Spleen (tissue), 11 donors: ENCODE data around the gene ACOX2. TPM values are rescaled to one million over a fixed set of nuclear protein-coding genes. Genes with fewer than 3 reads are reported as not detected.

Source experiments
- DNase-seq: peaks from one replicate; pipeline ENCODE4 v3.0.0-alpha.2; 2020
- H3K27ac ChIP-seq, 8 donors: fragments of 200-600 bp; sonication (generic) in 7 of 8; 1 replicate in 4 of 8; 2 replicates in 4 of 8; pipeline versions ENCODE4 v1.5.0 to v1.8.0; 2016 to 2021; ENCODE audit warnings: inconsistent platforms in 4 of 8, mild to moderate bottlenecking in 4 of 8, moderate library complexity in 1 of 8
- H3K27me3 ChIP-seq, 7 donors: fragments of 200-600 bp; sonication (generic) in 6 of 7; replicated peaks in 1 of 7; 1 replicate in 4 of 7; 2 replicates in 3 of 7; pipeline versions ENCODE4 v1.5.0 to v1.8.0; 2016 to 2021; ENCODE audit warnings: inconsistent platforms in 3 of 7, mild to moderate bottlenecking in 1 of 7
- H3K36me3 ChIP-seq, 6 donors: fragments of 200-600 bp; sonication (generic) in 5 of 6; 1 replicate in 4 of 6; 2 replicates in 2 of 6; pipeline versions ENCODE4 v1.5.0 to v1.8.0; 2016 to 2021; ENCODE audit warnings: inconsistent platforms in 2 of 6
- H3K4me1 ChIP-seq, 6 donors: fragments of 200-600 bp; sonication (generic) in 5 of 6; 1 replicate in 3 of 6; 2 replicates in 3 of 6; pipeline versions ENCODE4 v1.5.0 to v1.8.0; 2016 to 2021; ENCODE audit warnings: inconsistent platforms in 3 of 6
- H3K4me3 ChIP-seq, 8 donors: fragments of 200-600 bp; sonication (generic) in 7 of 8; 1 replicate in 4 of 8; 2 replicates in 4 of 8; pipeline versions ENCODE4 v1.5.0 to v1.8.0; 2016 to 2021; ENCODE audit warnings: inconsistent platforms in 4 of 8, mild to moderate bottlenecking in 4 of 8, moderate library complexity in 2 of 8
- H3K9me3 ChIP-seq, 8 donors: fragments of 200-600 bp; sonication (generic) in 7 of 8; 1 replicate in 4 of 8; 2 replicates in 4 of 8; pipeline versions ENCODE4 v1.5.0 to v1.8.0; 2016 to 2021; ENCODE audit warnings: inconsistent platforms in 4 of 8
- CTCF ChIP-seq, 11 experiments: fragments of 200-600 bp in 7 of 11; fragments of 450-650 bp in 4 of 11; sonication (generic) in 4 of 11; IDR thresholded peaks in 8 of 11; conservative IDR thresholded peaks in 3 of 11; 1 replicate in 7 of 11; 2 replicates in 4 of 11; pipeline versions ENCODE4 v1.4.0 to v1.8.0; 2016 to 2021; ENCODE audit warnings: antibody characterized with exemption in 11 of 11, inconsistent platforms in 4 of 11, mild to moderate bottlenecking in 1 of 11
- POLR2A ChIP-seq, 3 donors: fragments of 450-650 bp; IDR thresholded peaks; one replicate each; pipeline ENCODE4 v1.5.1; 2017; ENCODE audit warnings: antibody characterized with exemption in 3 of 3, mild to moderate bottlenecking in 1 of 3
- POLR2AphosphoS5 ChIP-seq, 3 donors: sonication (generic); formaldehyde crosslinking; IDR thresholded peaks; one replicate each; pipeline ENCODE4 v1.5.1; 2017; ENCODE audit warnings: antibody characterized with exemption in 3 of 3
- WGBS, 5 donors: extraction: QIAGEN DNeasy Blood & Tissue Kit in 3 of 5; methylation state at CpG; one replicate each; pipeline versions ENCODE4 v1.1.5 to v1.1.7; 2013 to 2018; 5-methylcytosine and 5-hydroxymethylcytosine counted together
- intact Hi-C: fragments of 100-400 bp; cut with DNase I; formaldehyde crosslinking; loops from one replicate; pipeline ENCODE4 v1.15.0; 2023; ENCODE audit warnings: low total_unique reads
- polyA plus RNA-seq, 3 donors: library from polyadenylated mRNA; stranded (reverse); fragments of 200-250 nt; gene quantifications; one replicate each; pipeline ENCODE4 v1.2.1, GENCODE V29; 2013
- total RNA-seq, 7 donors: library from RNA; depleted of rRNA in 3 of 7; stranded (reverse); fragments of >200 nt in 3 of 7; fragmentation: NEBNext Ultra II Directional in 4 of 7; extraction: Animal tissue kit (Norgen Biotek cat#: 25700) in 4 of 7; gene quantifications; one replicate each; pipeline versions ENCODE4 v1.1.0 to v1.2.1, GENCODE V29; 2016 to 2021
- donor health status: healthy with polysubstance abuse.
- donor health status: DM: no; HTN: no; CAD: no; lungs with moderate emphysema.
- donor health status: DM: no; HTN: no; CAD: no.
- donor health status: Bipolar disorder and iron deficiency.
- donor health status: healthy.
- donor health status: DM: no; HTN: no; CAD: no.
- donor health status: DM: yes; HTN: yes; CAD: no.

Gene ACOX2
- total and polyA plus RNA-seq, 10 donors: 1.3 to 11.5 (median 5.0) TPM

GRCh38 chr3:58531956-58532355 is 5.0 kb downstream of the ACOX2 start:
- H3K4me3 ChIP-seq: no peak overlapping the region
- no peak for DNase-seq
- no peak overlapping the region for H3K27ac ChIP-seq
- intact Hi-C loops: loop anchor here (10.0 kb wide), 2 partner anchors 67 to 207 kb away; no protein-coding TSS in a partner anchor
- peaks cover 0 to 30% (median 8%) of the 10 kb centered on the region in 6 donors for H3K4me1 ChIP-seq
- 78 to 92% (median 83%) methylated on average over 2 of the region's 2 CpGs for WGBS, 5 donors
- no peaks in the 10 kb centered on the region for H3K27me3 ChIP-seq
- H3K9me3 ChIP-seq: no peaks in the 10 kb centered on the region
- H3K36me3 ChIP-seq: no peaks in the 10 kb centered on the region
- no peak for TF ChIP-seq POLR2A (IDR thresholded peaks at IDR 0.05)
- TF ChIP-seq CTCF (IDR thresholded peaks at IDR 0.05 in 8 of 11, conservative IDR thresholded peaks at IDR 0.05 in 3 of 11): no peak
- TF ChIP-seq POLR2AphosphoS5 (IDR thresholded peaks at IDR 0.05): no peak

DNA sequence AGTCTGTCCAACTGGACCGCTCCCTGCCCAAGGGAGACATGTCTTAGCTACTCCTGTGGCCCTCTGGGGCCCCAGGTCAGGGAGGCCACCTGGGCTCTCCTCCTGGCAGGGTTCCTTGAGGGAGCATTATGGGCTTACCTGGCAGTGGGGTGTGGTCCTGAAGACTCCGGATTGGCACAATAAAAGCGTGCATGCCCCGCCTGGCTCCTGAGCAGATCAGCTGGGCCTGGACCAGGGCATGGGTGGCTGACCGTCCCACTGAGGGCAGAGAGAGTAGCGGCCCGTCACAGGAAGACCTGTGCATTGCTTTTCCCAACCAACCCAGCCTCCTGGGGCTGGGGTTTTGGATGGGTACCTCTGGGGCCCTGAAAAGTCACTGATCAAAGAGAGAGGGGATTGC is 5.4 kb downstream of the ACOX2 start:
- DNase-seq: no peak
- H3K27ac ChIP-seq: no peak overlapping the region
- H3K4me3 ChIP-seq: no peak overlapping the region
- no peaks in the 10 kb centered on the region for H3K9me3 ChIP-seq
- WGBS, 5 donors: 91 to 96% (median 93%) methylated on average over 5 to 7 of the region's 7 CpGs
- intact Hi-C loops: loop anchor here (10.0 kb wide), 2 partner anchors 67 to 207 kb away; no protein-coding TSS in a partner anchor
- TF ChIP-seq POLR2A (IDR thresholded peaks at IDR 0.05) (no peak), CTCF (IDR thresholded peaks at IDR 0.05 in 8 of 11, conservative IDR thresholded peaks at IDR 0.05 in 3 of 11) (no peak), POLR2AphosphoS5 (IDR thresholded peaks at IDR 0.05) (no peak)
- H3K36me3 ChIP-seq: no peaks in the 10 kb centered on the region
- H3K27me3 ChIP-seq: no peaks in the 10 kb centered on the region
- H3K4me1 ChIP-seq: peaks cover 0 to 28% (median 8%) of the 10 kb centered on the region in 6 donors

DNA sequence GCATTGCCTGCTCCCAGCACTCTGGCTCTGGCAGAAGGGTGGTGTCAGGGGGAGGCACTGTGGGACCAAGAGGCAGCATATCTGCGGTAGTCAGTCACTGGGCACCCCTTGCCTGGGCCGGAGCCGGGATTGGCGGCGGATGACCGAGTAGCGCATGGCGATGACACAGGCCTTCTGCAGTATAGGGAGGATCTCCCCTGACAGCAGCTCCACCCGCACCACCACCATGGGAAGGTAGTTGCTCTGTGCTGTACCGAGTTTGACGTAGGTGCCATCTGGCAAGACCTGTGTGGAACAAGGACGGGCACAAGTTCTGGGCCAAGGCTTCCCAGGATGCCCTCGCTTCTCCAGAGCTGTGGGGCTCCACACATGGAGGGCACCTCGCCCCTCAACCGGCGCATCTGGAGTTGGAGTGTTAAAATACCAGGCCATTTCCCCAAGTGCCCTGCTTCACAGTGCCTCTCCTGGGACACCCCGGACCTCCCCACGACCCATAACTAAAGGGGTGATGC is 6.6 kb downstream of the ACOX2 start:
- 75 to 97% (median 92%) methylated on average over 4 to 18 of the region's 18 CpGs for WGBS, 5 donors
- TF ChIP-seq POLR2A (IDR thresholded peaks at IDR 0.05) (no peak), POLR2AphosphoS5 (IDR thresholded peaks at IDR 0.05) (no peak), CTCF (IDR thresholded peaks at IDR 0.05 in 8 of 11, conservative IDR thresholded peaks at IDR 0.05 in 3 of 11) (no peak)
- DNase-seq: no peak
- Histone ChIP-seq H3K4me1 (peaks cover 0 to 18% (median 8%) of the 10 kb centered on the region in 6 donors), H3K4me3 (no peak overlapping the region), H3K27me3 (no peaks in the 10 kb centered on the region), H3K27ac (no peak overlapping the region), H3K36me3 (no peaks in the 10 kb centered on the region), H3K9me3 (no peaks in the 10 kb centered on the region)
- intact Hi-C loops: loop anchor here (10.0 kb wide), 2 partner anchors 66 to 206 kb away; no protein-coding TSS in a partner anchor

GRCh38 chr3:58529516-58530353 is 7.3 kb downstream of the ACOX2 start:
- DNase-seq: no peak

More at GRCh38 chr3:58529516-58530353, 7.3 kb downstream of the ACOX2 start:
- WGBS, 5 donors: 86 to 94% (median 92%) methylated on average over 13 to 15 of the region's 15 CpGs
- TF ChIP-seq POLR2AphosphoS5 (IDR thresholded peaks at IDR 0.05): no peak
- TF ChIP-seq POLR2A (IDR thresholded peaks at IDR 0.05): no peak
- no peak for TF ChIP-seq CTCF (IDR thresholded peaks at IDR 0.05 in 8 of 11, conservative IDR thresholded peaks at IDR 0.05 in 3 of 11)
- no peaks in the 10 kb centered on the region for H3K36me3 ChIP-seq
- intact Hi-C loops: loop anchor here (10.0 kb wide), 2 partner anchors 65 to 205 kb away; no protein-coding TSS in a partner anchor
- H3K9me3 ChIP-seq: no peaks in the 10 kb centered on the region
- peaks cover 0 to 18% (median 8%) of the 10 kb centered on the region in 6 donors for H3K4me1 ChIP-seq
- no peak overlapping the region for H3K4me3 ChIP-seq
- H3K27ac ChIP-seq: no peak overlapping the region
- no peaks in the 10 kb centered on the region for H3K27me3 ChIP-seq
